ENCODE results near the gene SLC5A11.

The SLC5A11 gene

GRCh38 chr16:24918641-24919040 lies 72.9 kb downstream of the SLC5A11 start:
- Histone ChIP-seq H3K9me3 (replicated peaks in 1 of 11) (no peaks in the 10 kb centered on the region), H3K4me1 (peaks cover 0 to 16% (median 8%) of the 10 kb centered on the region in 10 experiments; a peak in 14 of 20 replicates), H3K27me3 (no peaks in the 10 kb centered on the region), H3K4me2 (no peak overlapping the region; a peak in 1 of 22 replicates), H3K9ac (no peak overlapping the region), H3K27ac (no peak overlapping the region), H3K36me3 (peaks cover 66 to 70% (median 69%) of the 10 kb centered on the region in 11 experiments), H4K20me1 (peaks cover 0 to 55% (median 19%) of the 10 kb centered on the region in 11 experiments; a peak in 14 of 22 replicates), H3K4me3 (no peak overlapping the region)
- TF ChIP-seq Cebpa-rat (IDR thresholded peaks at IDR 0.05): no peak

DNA sequence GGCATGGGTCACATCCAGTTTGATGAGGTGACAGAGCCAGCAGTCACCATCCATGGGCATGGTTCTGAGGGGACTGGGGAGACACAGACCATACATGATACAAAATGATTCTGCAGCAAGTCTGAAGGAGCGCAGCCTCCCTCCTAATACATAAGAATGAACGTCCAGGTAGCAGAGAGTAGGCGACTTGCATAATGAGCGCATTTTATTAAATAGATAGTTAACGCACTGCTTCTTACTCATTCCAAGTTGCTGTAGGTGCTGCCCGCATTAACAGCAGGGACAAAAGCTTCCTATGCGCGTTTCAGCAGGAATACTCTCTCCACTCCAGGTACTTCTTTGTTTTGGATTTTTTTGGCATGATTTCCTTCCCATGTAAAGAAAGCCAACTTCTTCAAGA lies 73.8 kb downstream of the SLC5A11 start:
- H3K27ac ChIP-seq: no peak overlapping the region
- no peak overlapping the region for H3K4me2 ChIP-seq
- H3K4me1 ChIP-seq: peaks cover 0 to 16% (median 8%) of the 10 kb centered on the region in 10 experiments; a peak in 14 of 20 replicates
- no peak overlapping the region for H3K9ac ChIP-seq
- H3K27me3 ChIP-seq: no peaks in the 10 kb centered on the region
- H4K20me1 ChIP-seq: peaks cover 0 to 55% (median 19%) of the 10 kb centered on the region in 11 experiments; a peak in 14 of 22 replicates
- no peak for TF ChIP-seq Cebpa-rat (IDR thresholded peaks at IDR 0.05)
- H3K36me3 ChIP-seq: peaks cover 68 to 79% (median 78%) of the 10 kb centered on the region in 11 experiments
- no peak overlapping the region for H3K4me3 ChIP-seq
- H3K9me3 ChIP-seq (replicated peaks in 1 of 11): no peaks in the 10 kb centered on the region

DNA sequence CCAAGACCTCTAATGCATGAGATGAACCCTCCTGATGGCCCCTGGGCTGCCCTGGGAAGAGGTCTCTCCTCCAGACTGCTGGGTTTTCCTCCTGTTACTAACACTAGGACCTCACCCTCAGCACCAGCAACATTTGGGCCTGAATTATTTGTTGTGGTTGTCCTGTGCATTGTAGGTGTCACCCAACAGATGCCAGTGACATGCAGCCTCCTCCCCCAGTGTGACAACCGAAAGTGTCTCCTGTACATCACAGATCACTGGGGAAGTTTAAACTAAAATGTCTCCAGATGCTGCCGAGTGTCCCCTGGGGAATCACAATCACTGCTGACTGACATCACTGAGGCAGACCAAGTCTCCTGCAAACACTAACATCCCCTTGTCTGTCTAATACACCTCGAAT lies 74.8 kb downstream of the SLC5A11 start:
- H4K20me1 ChIP-seq: peaks cover 0 to 51% (median 19%) of the 10 kb centered on the region in 11 experiments; a peak in 14 of 22 replicates
- peaks cover 68 to 89% (median 88%) of the 10 kb centered on the region in 11 experiments for H3K36me3 ChIP-seq

DNA sequence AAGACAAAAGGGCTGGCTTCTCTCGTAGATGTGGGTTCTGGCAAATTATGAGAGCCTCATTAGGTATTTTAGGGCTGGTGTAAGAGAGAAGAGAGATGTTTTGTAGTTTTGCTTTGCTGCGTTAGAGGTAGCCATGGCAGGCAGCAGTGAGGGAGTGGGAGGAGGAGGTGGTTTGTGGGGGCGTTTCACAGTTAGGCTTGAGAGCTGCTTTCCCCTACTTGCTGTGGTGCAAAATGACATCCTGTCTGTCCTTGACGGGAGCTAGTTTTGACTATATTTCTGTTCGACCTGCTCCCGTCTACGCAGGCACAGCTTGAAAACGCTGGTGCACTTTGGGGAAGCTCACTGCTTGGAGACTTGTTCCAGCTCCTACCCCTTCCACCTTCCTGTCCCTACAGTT lies 75.5 kb downstream of the SLC5A11 start:
- peak overlapping the region in 4 of 11 experiments; percentile 4 to 31 (median 8); a peak in 3 of 22 replicates for H3K4me2 ChIP-seq
- H4K20me1 ChIP-seq: peaks cover 0 to 48% (median 19%) of the 10 kb centered on the region in 11 experiments; a peak in 14 of 22 replicates

More for the DNA sequence above, 74.8 kb downstream of the SLC5A11 start:
- no peak overlapping the region for H3K4me3 ChIP-seq
- peaks cover 0 to 16% (median 8%) of the 10 kb centered on the region in 10 experiments; a peak in 14 of 20 replicates for H3K4me1 ChIP-seq
- no peaks in the 10 kb centered on the region for H3K9me3 ChIP-seq (replicated peaks in 1 of 11)
- no peak overlapping the region for H3K27ac ChIP-seq
- TF ChIP-seq Cebpa-rat (IDR thresholded peaks at IDR 0.05): no peak
- H3K27me3 ChIP-seq: no peaks in the 10 kb centered on the region
- peak overlapping the region in 3 of 11 experiments; percentile 4 to 31 (median 9); a peak in 1 of 22 replicates for H3K4me2 ChIP-seq
- H3K9ac ChIP-seq: no peak overlapping the region

DNA sequence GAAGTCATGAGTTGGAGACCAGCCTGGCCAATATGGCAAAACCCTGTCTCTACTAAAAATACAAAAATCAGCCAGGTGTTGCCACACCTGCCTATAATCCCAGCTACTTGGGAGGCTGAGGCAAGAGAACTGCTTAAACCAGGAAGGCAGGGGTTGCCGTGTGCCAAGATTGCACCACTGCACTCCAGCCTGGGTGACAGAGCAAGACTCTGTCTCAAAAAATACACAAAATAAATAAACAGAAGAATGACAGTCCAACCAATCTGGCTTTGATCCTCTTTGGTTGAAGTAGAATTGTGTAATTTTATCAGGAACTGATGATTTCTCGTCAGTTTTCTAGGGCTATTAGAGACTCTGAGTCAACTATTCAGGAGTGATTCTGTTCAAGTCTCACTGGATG lies 79.4 kb downstream of the SLC5A11 start:
- Histone ChIP-seq H3K27ac (no peak overlapping the region), H3K4me1 (peaks cover 0 to 13% (median 6%) of the 10 kb centered on the region in 10 experiments; a peak in 9 of 20 replicates), H3K4me2 (no peak overlapping the region), H3K9ac (no peak overlapping the region), H4K20me1 (peaks cover 0 to 39% (median 13%) of the 10 kb centered on the region in 11 experiments; a peak in 13 of 22 replicates), H3K27me3 (no peaks in the 10 kb centered on the region), H3K36me3 (peaks cover 77 to 100% (median 97%) of the 10 kb centered on the region in 11 experiments), H3K4me3 (no peak overlapping the region), H3K9me3 (replicated peaks in 1 of 11) (no peaks in the 10 kb centered on the region)
- no peak for TF ChIP-seq Cebpa-rat (IDR thresholded peaks at IDR 0.05)

More for the DNA sequence above, 75.5 kb downstream of the SLC5A11 start:
- Histone ChIP-seq H3K27ac (no peak overlapping the region), H3K9me3 (replicated peaks in 1 of 11) (no peaks in the 10 kb centered on the region), H3K27me3 (no peaks in the 10 kb centered on the region), H3K36me3 (peaks cover 71 to 95% (median 93%) of the 10 kb centered on the region in 11 experiments), H3K4me3 (no peak overlapping the region), H3K4me1 (peaks cover 0 to 16% (median 8%) of the 10 kb centered on the region in 10 experiments; a peak in 14 of 20 replicates), H3K9ac (no peak overlapping the region)
- TF ChIP-seq Cebpa-rat (IDR thresholded peaks at IDR 0.05): no peak

DNA sequence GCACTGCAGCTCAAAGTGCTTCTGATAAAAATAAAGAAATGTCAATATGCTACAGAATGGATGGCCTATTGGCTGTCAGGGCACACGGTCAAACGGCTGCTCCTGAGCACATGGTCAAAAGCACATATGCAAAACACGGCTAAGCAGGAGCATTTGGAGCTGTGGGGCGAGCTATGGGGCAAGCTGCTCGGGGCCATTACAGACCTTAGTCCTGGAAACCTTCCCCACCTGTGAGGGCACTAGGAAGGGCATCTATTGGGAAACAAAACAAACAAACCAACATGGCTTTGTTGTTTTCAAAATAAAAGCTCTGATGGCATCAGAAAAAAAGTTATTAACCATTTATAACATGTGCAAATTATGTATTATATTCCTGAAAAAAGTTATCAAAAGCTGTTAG lies 83.6 kb downstream of the SLC5A11 start:
- Histone ChIP-seq H3K9ac (no peak overlapping the region), H4K20me1 (peaks cover 0 to 25% (median 4%) of the 10 kb centered on the region in 11 experiments; a peak in 6 of 22 replicates), H3K4me2 (no peak overlapping the region), H3K36me3 (peaks cover 84 to 100% (median 98%) of the 10 kb centered on the region in 11 experiments), H3K9me3 (replicated peaks in 1 of 11) (no peaks in the 10 kb centered on the region), H3K27ac (no peak overlapping the region), H3K4me1 (no peaks in the 10 kb centered on the region), H3K27me3 (no peaks in the 10 kb centered on the region), H3K4me3 (no peak overlapping the region)
- no peak for TF ChIP-seq Cebpa-rat (IDR thresholded peaks at IDR 0.05)

GRCh38 chr16:24930440-24930839 lies 84.7 kb downstream of the SLC5A11 start:
- H3K9ac ChIP-seq: no peak overlapping the region
- H3K4me1 ChIP-seq: no peaks in the 10 kb centered on the region
- no peak overlapping the region for H3K4me3 ChIP-seq
- peaks cover 0 to 36% (median 4%) of the 10 kb centered on the region in 11 experiments; a peak in 7 of 22 replicates for H4K20me1 ChIP-seq
- H3K9me3 ChIP-seq (replicated peaks in 1 of 11): no peaks in the 10 kb centered on the region
- no peak for TF ChIP-seq Cebpa-rat (IDR thresholded peaks at IDR 0.05)
- H3K27me3 ChIP-seq: no peaks in the 10 kb centered on the region
- H3K36me3 ChIP-seq: peaks cover 94 to 100% (median 98%) of the 10 kb centered on the region in 11 experiments
- no peak overlapping the region for H3K27ac ChIP-seq
- no peak overlapping the region for H3K4me2 ChIP-seq

- Histone ChIP-seq H3K27me3 (no peaks in the 10 kb centered on the region), H4K20me1 (peaks cover 0 to 36% (median 4%) of the 10 kb centered on the region in 11 experiments; a peak in 7 of 22 replicates), H3K4me3 (no peak overlapping the region), H3K9ac (no peak overlapping the region), H3K4me2 (no peak overlapping the region), H3K9me3 (replicated peaks in 1 of 11) (no peaks in the 10 kb centered on the region), H3K36me3 (peaks cover 98 to 100% (median 100%) of the 10 kb centered on the region in 11 experiments), H3K27ac (no peak overlapping the region), H3K4me1 (no peaks in the 10 kb centered on the region)
- TF ChIP-seq Cebpa-rat (IDR thresholded peaks at IDR 0.05): no peak
Observed at GRCh38 chr16:24931091-24931490, 85.3 kb downstream of the SLC5A11 start.

- no peak overlapping the region for H3K4me2 ChIP-seq
- H3K36me3 ChIP-seq: peaks cover 98 to 100% (median 100%) of the 10 kb centered on the region in 11 experiments
- H3K9me3 ChIP-seq (replicated peaks in 1 of 11): no peaks in the 10 kb centered on the region
- H3K4me3 ChIP-seq: no peak overlapping the region
- no peaks in the 10 kb centered on the region for H3K4me1 ChIP-seq
- TF ChIP-seq Cebpa-rat (IDR thresholded peaks at IDR 0.05): no peak
- peaks cover 0 to 48% (median 7%) of the 10 kb centered on the region in 11 experiments; a peak in 9 of 22 replicates for H4K20me1 ChIP-seq
- H3K27me3 ChIP-seq: no peaks in the 10 kb centered on the region
- no peak overlapping the region for H3K27ac ChIP-seq
- no peak overlapping the region for H3K9ac ChIP-seq
Observed at GRCh38 chr16:24935336-24935735, 89.6 kb downstream of the SLC5A11 start.
